ENCODE results near the gene FLOT1.

The FLOT1 gene

GRCh38 chr6:30681766-30682142, 60.7 kb downstream of the FLOT1 start:
- H3K27ac ChIP-seq (ENCODE audit: extremely low read depth, low read depth, low read length), result peak overlapping the region; percentile 70
- H3K4me1 ChIP-seq (ENCODE audit: control insufficient read depth, insufficient read depth, low read length), result peaks cover 23% of the 10 kb centered on the region
- no peak for TF ChIP-seq ZBTB49 (tag by site-specific recombination; IDR thresholded peaks at IDR 0.05; ENCODE audit: low read depth)
- TF ChIP-seq ZNF677 (tag by site-specific recombination; IDR thresholded peaks at IDR 0.05), result no peak
- TF ChIP-seq REST (tag by site-specific recombination; IDR thresholded peaks at IDR 0.05), result no peak
- no peak for TF ChIP-seq ZNF280D (tag by site-specific recombination; IDR thresholded peaks at IDR 0.05)
- TF ChIP-seq PRDM4 (tag by site-specific recombination; IDR thresholded peaks at IDR 0.05), result no peak
- no peak for TF ChIP-seq KLF1 (tag by site-specific recombination; IDR thresholded peaks at IDR 0.05)
- no peak for TF ChIP-seq ZBTB26 (tag by site-specific recombination; optimal IDR thresholded peaks at IDR 0.05)
- no peak for TF ChIP-seq ZNF488 (tag by site-specific recombination; IDR thresholded peaks at IDR 0.05)
- no peak for TF ChIP-seq ZNF660 (tag by site-specific recombination; IDR thresholded peaks at IDR 0.05)
- TF ChIP-seq ZNF48 (tag by site-specific recombination; IDR thresholded peaks at IDR 0.05), result no peak
- no peak for TF ChIP-seq ZNF529 (tag by site-specific recombination; IDR thresholded peaks at IDR 0.05; ENCODE audit: insufficient replicate concordance)
- TF ChIP-seq MZF1 (tag by site-specific recombination; IDR thresholded peaks at IDR 0.05; ENCODE audit: borderline replicate concordance), result no peak
- TF ChIP-seq GLI4 (tag by site-specific recombination; IDR thresholded peaks at IDR 0.05), result no peak
- no peak for TF ChIP-seq SP3 (tag by site-specific recombination; IDR thresholded peaks at IDR 0.05)
- TF ChIP-seq BCL11A (tag by site-specific recombination; IDR thresholded peaks at IDR 0.05; ENCODE audit: low read depth), result no peak
- no peak for TF ChIP-seq ZNF350 (tag by site-specific recombination; IDR thresholded peaks at IDR 0.05)
- no peak for TF ChIP-seq ZNF394 (tag by site-specific recombination; IDR thresholded peaks at IDR 0.05; ENCODE audit: borderline replicate concordance)
- peaks cover 13 to 26% of the 10 kb centered on the region in 2 experiments; a peak in 2 of 3 replicates for H3K36me3 ChIP-seq (ENCODE audit: control insufficient read depth in 2 of 2, insufficient read depth in 1 of 2, low read length in 2 of 2)
- ChIA-PET POLR2A (interaction anchor here (0.5 to 7.6 kb wide), 12 partner anchors 9 to 942 kb away, joined by 3 to 120 read pairs (median 8); partner anchors contain the start of genes DHX16, IER3, MDC1 and NRM), CTCF (interaction anchor here (0.6 to 19.6 kb wide), 9 partner anchors 9 to 1281 kb away, joined by 3 to 692 read pairs (median 4); partner anchors contain the start of genes DHX16, MDC1, NRM and TUBB)
- no peak overlapping the region for H3K4me3 ChIP-seq (ENCODE audit: low read depth, low read length)
- no peaks in the 10 kb centered on the region for H3K9me3 ChIP-seq (ENCODE audit: control insufficient read depth, insufficient read depth, low read depth, low read length)
